Measurements from ENCODE around the gene KAT6B. TPM values are rescaled to one million over a fixed set of nuclear protein-coding genes. Genes with fewer than 3 reads are reported as not detected.

The KAT6B gene
- total RNA-seq, 1 donor from 2014 or later, result 69.3 TPM

- no peak for DNase-seq
Observed at GRCh38 chr10:74988832-74989561, 162.6 kb downstream of the KAT6B start.

GRCh38 chr10:74991435-74991834 lies 165.0 kb downstream of the KAT6B start:
- no peak for DNase-seq

- DNase-seq, result no peak
Observed at GRCh38 chr10:74992068-74992467, 165.7 kb downstream of the KAT6B start.

- no peak for DNase-seq
Observed at GRCh38 chr10:74993649-74994048, 167.2 kb downstream of the KAT6B start.

- no peak for DNase-seq
Observed at GRCh38 chr10:74994854-74995253, 168.5 kb downstream of the KAT6B start.

GRCh38 chr10:74995806-74996205 lies 169.4 kb downstream of the KAT6B start:
- DNase-seq, result no peak

GRCh38 chr10:74997163-74997562 lies 170.8 kb downstream of the KAT6B start:
- no peak for DNase-seq

GRCh38 chr10:75000748-75001321 lies 174.4 kb downstream of the KAT6B start:
- DNase-seq, result peak; percentile 14

GRCh38 chr10:75001715-75002350 lies 175.4 kb downstream of the KAT6B start:
- no peak for DNase-seq

GRCh38 chr10:75002351-75002725 lies 175.9 kb downstream of the KAT6B start:
- DNase-seq, result no peak

- no peak for DNase-seq
Observed at GRCh38 chr10:75002967-75003594, 176.7 kb downstream of the KAT6B start.

GRCh38 chr10:75003891-75004290 lies 177.5 kb downstream of the KAT6B start:
- no peak for DNase-seq

- DNase-seq, result no peak
Observed at GRCh38 chr10:75007646-75008045, 181.2 kb downstream of the KAT6B start.

- no peak for DNase-seq
Observed at GRCh38 chr10:75008952-75009351, 182.6 kb downstream of the KAT6B start.

- DNase-seq, result no peak
Observed at GRCh38 chr10:75009426-75009825, 183.0 kb downstream of the KAT6B start.

- no peak for DNase-seq
Observed at GRCh38 chr10:75010373-75010772, 184.0 kb downstream of the KAT6B start.

GRCh38 chr10:75011221-75011620 lies 184.8 kb downstream of the KAT6B start:
- no peak for DNase-seq

GRCh38 chr10:75012471-75012870 lies 186.1 kb downstream of the KAT6B start:
- DNase-seq, result no peak

GRCh38 chr10:75013007-75013406 lies 186.6 kb downstream of the KAT6B start:
- no peak for DNase-seq

GRCh38 chr10:75013522-75013921 lies 187.1 kb downstream of the KAT6B start:
- DNase-seq, result no peak

- no peak for DNase-seq
Observed at GRCh38 chr10:75014516-75015230, 188.3 kb downstream of the KAT6B start.

GRCh38 chr10:75015442-75015841 lies 189.0 kb downstream of the KAT6B start:
- DNase-seq, result no peak

- DNase-seq, result no peak
Observed at GRCh38 chr10:75016325-75016724, 189.9 kb downstream of the KAT6B start.

Data from skin of body (tissue), 2 donors.